Neural cell (in vitro differentiated cells): ENCODE data around the gene FCAMR. TPM values are rescaled to one million over a fixed set of nuclear protein-coding genes. Genes with fewer than 3 reads are reported as not detected.

Source experiments
- H2AFZ ChIP-seq: fragments of 200-600, 300-800 bp; sonication (generic), shearing (Covaris generic); 2 replicates; pipeline ENCODE4 v1.6.0; 2014; ENCODE audit warnings: low read depth, mild to moderate bottlenecking, antibody characterized with exemption, low read length, moderate library complexity
- H3F3A ChIP-seq: fragments of 200-600 bp; shearing (Covaris generic); 2 replicates; pipeline ENCODE4 v1.6.1; 2016; ENCODE audit warnings: mild to moderate bottlenecking, moderate library complexity, mixed read lengths, antibody characterized with exemption, low read length; ENCODE audit not compliant: insufficient read depth, poor library complexity, severe bottlenecking
- H3K27ac ChIP-seq: fragments of 200-600, 300-800 bp; sonication (generic), shearing (Covaris generic); 2 replicates; pipeline ENCODE4 v1.5.1; 2014; ENCODE audit warnings: mild to moderate bottlenecking, low read length, moderate library complexity
- H3K27me3 ChIP-seq: fragments of 300-800, 200-600 bp; sonication (generic), shearing (Covaris generic); 2 replicates; pipeline ENCODE4 v1.6.0; 2014; ENCODE audit warnings: mild to moderate bottlenecking, low read depth, low read length, moderate library complexity; ENCODE audit not compliant: insufficient read depth
- H3K36me3 ChIP-seq: fragments of 300-800, 200-600 bp; sonication (generic), shearing (Covaris generic); 2 replicates; pipeline ENCODE4 v1.5.1; 2014; ENCODE audit warnings: mild to moderate bottlenecking, antibody characterized with exemption, low read length, moderate library complexity; ENCODE audit not compliant: insufficient read depth
- H3K4me2 ChIP-seq: fragments of 300-800, 200-600 bp; sonication (generic), shearing (Covaris generic); 2 replicates; pipeline ENCODE4 v1.6.0; 2014; ENCODE audit warnings: mild to moderate bottlenecking, low read length
- H3K4me3 ChIP-seq: fragments of 300-800, 200-600 bp; sonication (generic), shearing (Covaris generic); 2 replicates; pipeline ENCODE4 v1.5.1; 2014; ENCODE audit warnings: mild to moderate bottlenecking, low read length, moderate library complexity
- H3K79me2 ChIP-seq: fragments of 200-600 bp; shearing (Covaris generic); replicated peaks from 2 replicates; pipeline ENCODE4 v1.6.0; 2014; ENCODE audit warnings: mild to moderate bottlenecking, low read length, moderate library complexity; ENCODE audit not compliant: insufficient read depth
- H3K9ac ChIP-seq: fragments of 300-800, 200-600 bp; sonication (generic), shearing (Covaris generic); 2 replicates; pipeline ENCODE4 v1.6.1; 2016; ENCODE audit warnings: mild to moderate bottlenecking, low read length, mixed read lengths
- H3K9me2 ChIP-seq: fragments of 200-600 bp; shearing (Covaris generic); 2 replicates; pipeline ENCODE4 v1.6.1; 2016; ENCODE audit warnings: mild to moderate bottlenecking, low read length, mixed read lengths; ENCODE audit not compliant: insufficient read depth
- H3K9me3 ChIP-seq: fragments of 200-600, 300-800 bp; sonication (generic), shearing (Covaris generic); 2 replicates; pipeline ENCODE4 v1.6.1; 2016; ENCODE audit warnings: mild to moderate bottlenecking, mixed run types, low read length, moderate library complexity, mixed read lengths
- H4K20me1 ChIP-seq: fragments of 200-600 bp; shearing (Covaris generic); 2 replicates; pipeline ENCODE4 v1.6.1; 2016; ENCODE audit warnings: mild to moderate bottlenecking, mixed run types; ENCODE audit not compliant: insufficient read depth
- CTCF ChIP-seq: fragments of 450-650 bp; IDR thresholded peaks from 2 replicates; pipeline ENCODE4 v1.5.1; 2014; ENCODE audit warnings: antibody characterized with exemption, mild to moderate bottlenecking, moderate library complexity; ENCODE audit not compliant: poor library complexity, severe bottlenecking
- EP300 ChIP-seq: fragments of 450-650 bp; conservative IDR thresholded peaks from 2 replicates; pipeline ENCODE4 v1.6.1; 2014; ENCODE audit warnings: antibody characterized with exemption, mild to moderate bottlenecking, moderate library complexity; ENCODE audit not compliant: poor library complexity, severe bottlenecking
- EZH2 ChIP-seq: fragments of 200-600, 300-800 bp; shearing (Covaris generic), sonication (generic); IDR thresholded peaks from 2 replicates; pipeline ENCODE4 v1.6.1; 2014; ENCODE audit warnings: antibody characterized with exemption, low read length, borderline replicate concordance, mild to moderate bottlenecking; ENCODE audit not compliant: insufficient read depth, poor library complexity, severe bottlenecking
- MXI1 ChIP-seq: fragments of 450-650 bp; conservative IDR thresholded peaks from 2 replicates; pipeline ENCODE4 v1.6.1; 2014; ENCODE audit warnings: antibody characterized with exemption, mild to moderate bottlenecking; ENCODE audit not compliant: poor library complexity, severe bottlenecking
- POLR2AphosphoS5 ChIP-seq: IDR thresholded peaks from 2 replicates; pipeline ENCODE4 v1.6.1; 2012
- RAD21 ChIP-seq: fragments of 450-650 bp; conservative IDR thresholded peaks from 2 replicates; pipeline ENCODE4 v1.6.1; 2014; ENCODE audit warnings: antibody characterized with exemption, mild to moderate bottlenecking, moderate library complexity
- SMC3 ChIP-seq: fragments of 450-650 bp; conservative IDR thresholded peaks from 2 replicates; pipeline ENCODE4 v1.6.1; 2014; ENCODE audit warnings: antibody characterized with exemption, mild to moderate bottlenecking, moderate library complexity; ENCODE audit not compliant: poor library complexity
- TAF1 ChIP-seq: IDR thresholded peaks from 2 replicates; pipeline ENCODE4 v1.6.1; 2012; ENCODE audit warnings: low read depth
- polyA plus RNA-seq: library from polyadenylated mRNA; depleted of rRNA; stranded (reverse); fragments of >200 nt; gene quantifications from 2 replicates; pipeline ENCODE4 v1.2.3, GENCODE V29; 2014
- TF ChIP-seq, protein P1 (sequence below): IDR thresholded peaks from 2 replicates; pipeline ENCODE4 v1.6.1; 2012; ENCODE audit warnings: borderline replicate concordance

FCAMR gene
- polyA plus RNA-seq, 1 donor from 2014 or later: not detected

DNA sequence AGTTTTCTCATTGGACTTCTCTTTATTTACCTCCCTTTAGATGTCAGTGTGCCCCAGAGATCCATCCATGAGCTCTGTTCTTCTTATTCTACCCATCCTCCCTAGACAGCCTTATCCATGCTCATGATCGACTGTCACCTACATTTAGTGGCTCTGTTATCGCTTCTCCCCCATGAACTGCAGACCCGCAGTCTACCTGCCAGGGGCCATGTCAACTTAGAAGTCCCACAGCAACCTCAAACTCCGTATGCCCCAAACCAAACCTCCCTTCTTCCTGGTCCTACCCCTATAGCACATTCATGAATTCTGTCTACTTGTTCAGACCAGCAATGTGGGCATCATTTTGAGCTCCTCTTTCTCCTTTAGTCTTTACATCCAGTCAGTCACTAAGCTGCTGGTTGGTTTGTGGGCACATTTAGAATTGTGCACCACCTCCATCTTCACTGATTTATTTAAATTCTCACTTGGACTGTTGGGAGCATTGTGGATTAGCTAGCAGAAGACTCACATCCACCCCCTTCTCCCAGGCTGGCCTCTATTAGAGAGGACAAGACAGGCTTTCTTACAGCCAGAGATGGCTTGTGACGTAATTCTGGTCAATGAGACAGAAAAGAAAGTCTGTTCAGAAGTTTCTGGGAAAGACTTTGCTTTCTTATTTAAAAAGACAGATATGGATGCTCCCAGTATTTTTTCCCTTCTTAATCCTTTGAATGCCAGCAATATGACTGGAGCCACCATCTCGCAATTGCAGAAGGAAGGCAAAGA is 43.2 kb upstream of the FCAMR start:
- Histone ChIP-seq H2AFZ (no peak overlapping the region), H3K9ac (no peak overlapping the region), H3K79me2 (no peaks in the 10 kb centered on the region), H3K27ac (no peak overlapping the region), H3K27me3 (no peaks in the 10 kb centered on the region), H3F3A (no peaks in the 10 kb centered on the region), H3K36me3 (no peaks in the 10 kb centered on the region), H3K4me3 (no peak overlapping the region), H4K20me1 (no peaks in the 10 kb centered on the region), H3K9me2 (no peaks in the 10 kb centered on the region), H3K4me2 (no peak overlapping the region), H3K9me3 (no peaks in the 10 kb centered on the region)
- TF ChIP-seq POLR2AphosphoS5 (no peak), SMC3 (no peak), EP300 (no peak), EZH2 (no peak), RAD21 (no peak), CTCF (no peak), MXI1 (no peak), TAF1 (no peak)
- TF ChIP-seq, protein P1, sequence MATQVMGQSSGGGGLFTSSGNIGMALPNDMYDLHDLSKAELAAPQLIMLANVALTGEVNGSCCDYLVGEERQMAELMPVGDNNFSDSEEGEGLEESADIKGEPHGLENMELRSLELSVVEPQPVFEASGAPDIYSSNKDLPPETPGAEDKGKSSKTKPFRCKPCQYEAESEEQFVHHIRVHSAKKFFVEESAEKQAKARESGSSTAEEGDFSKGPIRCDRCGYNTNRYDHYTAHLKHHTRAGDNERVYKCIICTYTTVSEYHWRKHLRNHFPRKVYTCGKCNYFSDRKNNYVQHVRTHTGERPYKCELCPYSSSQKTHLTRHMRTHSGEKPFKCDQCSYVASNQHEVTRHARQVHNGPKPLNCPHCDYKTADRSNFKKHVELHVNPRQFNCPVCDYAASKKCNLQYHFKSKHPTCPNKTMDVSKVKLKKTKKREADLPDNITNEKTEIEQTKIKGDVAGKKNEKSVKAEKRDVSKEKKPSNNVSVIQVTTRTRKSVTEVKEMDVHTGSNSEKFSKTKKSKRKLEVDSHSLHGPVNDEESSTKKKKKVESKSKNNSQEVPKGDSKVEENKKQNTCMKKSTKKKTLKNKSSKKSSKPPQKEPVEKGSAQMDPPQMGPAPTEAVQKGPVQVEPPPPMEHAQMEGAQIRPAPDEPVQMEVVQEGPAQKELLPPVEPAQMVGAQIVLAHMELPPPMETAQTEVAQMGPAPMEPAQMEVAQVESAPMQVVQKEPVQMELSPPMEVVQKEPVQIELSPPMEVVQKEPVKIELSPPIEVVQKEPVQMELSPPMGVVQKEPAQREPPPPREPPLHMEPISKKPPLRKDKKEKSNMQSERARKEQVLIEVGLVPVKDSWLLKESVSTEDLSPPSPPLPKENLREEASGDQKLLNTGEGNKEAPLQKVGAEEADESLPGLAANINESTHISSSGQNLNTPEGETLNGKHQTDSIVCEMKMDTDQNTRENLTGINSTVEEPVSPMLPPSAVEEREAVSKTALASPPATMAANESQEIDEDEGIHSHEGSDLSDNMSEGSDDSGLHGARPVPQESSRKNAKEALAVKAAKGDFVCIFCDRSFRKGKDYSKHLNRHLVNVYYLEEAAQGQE: no peak

DNA sequence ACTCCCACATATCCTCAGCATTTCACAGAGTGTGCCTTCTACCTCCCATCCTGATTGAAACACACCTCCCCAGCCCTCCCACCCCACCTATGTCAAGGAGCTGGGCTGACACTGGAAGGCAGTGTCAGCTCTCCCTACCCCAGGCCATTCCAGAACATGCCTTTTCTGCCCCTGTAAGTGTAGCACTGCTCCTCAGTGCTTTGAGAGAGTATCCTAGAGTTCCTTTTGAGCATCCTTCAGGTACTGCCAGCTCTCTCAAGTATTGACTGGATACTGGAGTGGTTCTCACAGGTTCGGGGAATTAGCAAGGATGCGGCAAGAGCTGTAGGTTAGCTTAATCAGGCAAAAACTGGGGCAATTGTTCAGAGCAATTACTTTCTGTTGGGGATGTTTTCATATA is 40.5 kb upstream of the FCAMR start:
- TF ChIP-seq EZH2 (no peak), CTCF (no peak), MXI1 (no peak), SMC3 (no peak), POLR2AphosphoS5 (no peak), RAD21 (no peak), TAF1 (no peak), EP300 (no peak)
- TF ChIP-seq, protein P1: no peak
- Histone ChIP-seq H3K9me3 (no peaks in the 10 kb centered on the region), H3K27me3 (no peaks in the 10 kb centered on the region), H3K9me2 (no peaks in the 10 kb centered on the region), H3K4me2 (no peak overlapping the region), H4K20me1 (no peaks in the 10 kb centered on the region), H3K4me3 (no peak overlapping the region), H3F3A (no peaks in the 10 kb centered on the region), H3K79me2 (no peaks in the 10 kb centered on the region), H2AFZ (no peak overlapping the region), H3K36me3 (no peaks in the 10 kb centered on the region), H3K9ac (no peak overlapping the region), H3K27ac (no peak overlapping the region)
